ENCODE results near the gene KCTD10. TPM values are rescaled to one million over a fixed set of nuclear protein-coding genes. Genes with fewer than 3 reads are reported as not detected.

Gene KCTD10
- total and polyA plus RNA-seq, 10 of the 15 experiments (the other 5 are each of a cell fraction or from before 2014, with no cell fraction given) = 5.6 to 52.0 (median 34.2) TPM

- intact Hi-C loops (cut with micrococcal nuclease; ENCODE audit: unreplicated experiment) = no loop called here
- ATAC-seq = no peak
- Histone ChIP-seq H4K20me1 (ENCODE audit: control insufficient read depth, insufficient read depth) (no peaks in the 10 kb centered on the region), H3K4me3 (no peak overlapping the region), H3K4me2 (ENCODE audit: control insufficient read depth, insufficient read depth) (no peak overlapping the region), H3K36me3 (ENCODE audit: control insufficient read depth in 2 of 2, insufficient read depth in 2 of 2, low read length in 1 of 2) (peaks cover 17 to 31% of the 10 kb centered on the region in 2 experiments), H3K9ac (ENCODE audit: control insufficient read depth, insufficient read depth, low read length) (no peak overlapping the region), H2AFZ (ENCODE audit: control insufficient read depth, low read depth, low read length) (no peak overlapping the region), H3K27ac (ENCODE audit: control insufficient read depth, insufficient read depth) (no peak overlapping the region), H3K9me3 (replicated peaks; ENCODE audit: control insufficient read depth, insufficient read depth, low read length) (no peaks in the 10 kb centered on the region), H3K27me3 (replicated peaks in 1 of 2; ENCODE audit: control insufficient read depth in 2 of 2, insufficient read depth in 2 of 2, low read length in 1 of 2) (no peaks in the 10 kb centered on the region), H3K4me1 (ENCODE audit: control insufficient read depth, insufficient read depth, low read length) (no peaks in the 10 kb centered on the region), H3K79me2 (ENCODE audit: control insufficient read depth, insufficient read depth, low read length) (no peaks in the 10 kb centered on the region)
- no TSS peak for BruUV-seq (replicated peaks)
- no peak for FAIRE-seq
- no peak for DNase-seq (ENCODE audit: low read depth, low spot score)
- ChIA-PET RAD21 (ENCODE audit: unreplicated experiment) (no interaction called here), CTCF (no interaction called here), POLR2A (no interaction called here), SMC1A (ENCODE audit: uncharacterized antibody, unreplicated experiment) (no interaction called here)
- TF ChIP-seq NFYA (IDR thresholded peaks at IDR 0.05; ENCODE audit: borderline replicate concordance, low read depth, low read length) = no peak
- no peak for TF ChIP-seq NFXL1 (IDR thresholded peaks at IDR 0.05; ENCODE audit: borderline replicate concordance)
- no peak for TF ChIP-seq KAT2A (conservative IDR thresholded peaks at IDR 0.05; ENCODE audit: control insufficient read depth, low read depth, low read length)
- no peak for TF ChIP-seq YY1 (IDR thresholded peaks at IDR 0.05; ENCODE audit: low read depth, low read length)
- TF ChIP-seq MLLT1 (IDR thresholded peaks at IDR 0.05) = no peak
- 75% methylated on average over 2 of the region's 2 CpGs for WGBS (ENCODE audit: insufficient coverage, insufficient replicate concordance, low lambda C conversion rate, missing lambda C conversion rate)
- in situ Hi-C loops (cut with MboI) = no loop called here
Measured at GRCh38 chr12:109452489-109452888, 24.6 kb downstream of the KCTD10 start.

GRCh38 chr12:109451400-109451799, 25.7 kb downstream of the KCTD10 start:
- SMC1A ChIA-PET (ENCODE audit: uncharacterized antibody, unreplicated experiment) = no interaction called here
- H3K36me3 ChIP-seq (ENCODE audit: control insufficient read depth in 2 of 2, insufficient read depth in 2 of 2, low read length in 1 of 2) = peaks cover 20 to 30% of the 10 kb centered on the region in 2 experiments
- 95% methylated on average over 19 of the region's 23 CpGs for WGBS (ENCODE audit: insufficient coverage, insufficient replicate concordance, low lambda C conversion rate, missing lambda C conversion rate)
- no peaks in the 10 kb centered on the region for H4K20me1 ChIP-seq (ENCODE audit: control insufficient read depth, insufficient read depth)
- DNase-seq (ENCODE audit: low read depth, low spot score) (no peak), ATAC-seq (no peak), FAIRE-seq (no peak)
- no peaks in the 10 kb centered on the region for H3K4me1 ChIP-seq (ENCODE audit: control insufficient read depth, insufficient read depth, low read length)
- no peaks in the 10 kb centered on the region for H3K27me3 ChIP-seq (replicated peaks in 1 of 2; ENCODE audit: control insufficient read depth in 2 of 2, insufficient read depth in 2 of 2, low read length in 1 of 2)
- no peak overlapping the region for H3K9ac ChIP-seq (ENCODE audit: control insufficient read depth, insufficient read depth, low read length)
- intact Hi-C loops (cut with micrococcal nuclease; ENCODE audit: unreplicated experiment) = no loop called here
- no TSS peak for BruUV-seq (replicated peaks)
- H2AFZ ChIP-seq (ENCODE audit: control insufficient read depth, low read depth, low read length) = no peak overlapping the region
- CTCF ChIA-PET = no interaction called here
- in situ Hi-C loops (cut with MboI) = no loop called here
- H3K27ac ChIP-seq (ENCODE audit: control insufficient read depth, insufficient read depth) = no peak overlapping the region
- H3K9me3 ChIP-seq (replicated peaks; ENCODE audit: control insufficient read depth, insufficient read depth, low read length) = no peaks in the 10 kb centered on the region
- H3K4me2 ChIP-seq (ENCODE audit: control insufficient read depth, insufficient read depth) = no peak overlapping the region
- H3K79me2 ChIP-seq (ENCODE audit: control insufficient read depth, insufficient read depth, low read length) = no peaks in the 10 kb centered on the region
- RAD21 ChIA-PET (ENCODE audit: unreplicated experiment) = no interaction called here
- no peak overlapping the region for H3K4me3 ChIP-seq
- POLR2A ChIA-PET = no interaction called here
- no peak for TF ChIP-seq ASH2L (IDR thresholded peaks at IDR 0.05; ENCODE audit: borderline replicate concordance, low read depth)
- TF ChIP-seq NKRF (conservative IDR thresholded peaks at IDR 0.05) = no peak
- TF ChIP-seq SMAD5 (IDR thresholded peaks at IDR 0.05; ENCODE audit: low read depth) = no peak
- TF ChIP-seq MYB (IDR thresholded peaks at IDR 0.05; ENCODE audit: borderline replicate concordance, low read depth, low read length) = no peak
- TF ChIP-seq SUZ12 (IDR thresholded peaks at IDR 0.05; ENCODE audit: unreplicated experiment) = no peak
- no peak for TF ChIP-seq CREM (IDR thresholded peaks at IDR 0.05; ENCODE audit: low read depth)
- no peak for TF ChIP-seq BCL3 (IDR thresholded peaks at IDR 0.05; ENCODE audit: borderline replicate concordance, insufficient read depth, low read depth, low read length, poor library complexity, severe bottlenecking)
- TF ChIP-seq RELA (IDR thresholded peaks at IDR 0.05; ENCODE audit: borderline replicate concordance, partially characterized antibody) = no peak
- no peak for TF ChIP-seq NFXL1 (IDR thresholded peaks at IDR 0.05; ENCODE audit: borderline replicate concordance)
